H1 (cell line): Measurements from ENCODE around the gene DISC1. TPM values are rescaled to one million over a fixed set of nuclear protein-coding genes. Genes with fewer than 3 reads are reported as not detected.

Experiments
- MAFK ChIP-seq: IDR thresholded peaks from 2 replicates; pipeline ENCODE4 v1.6.1; 2012; ENCODE audit warnings: low read depth, mild to moderate bottlenecking, improper control_type of control experiment, low read length
- POU5F1 ChIP-seq: IDR thresholded peaks from 2 replicates; pipeline ENCODE4 v1.6.1; 2011; ENCODE audit warnings: low read depth, mild to moderate bottlenecking, low read length, moderate library complexity
- SRF ChIP-seq: IDR thresholded peaks from 2 replicates; pipeline ENCODE4 v1.6.1; 2011; ENCODE audit warnings: mild to moderate bottlenecking, low read depth, low read length, moderate library complexity
- TAF1 ChIP-seq: IDR thresholded peaks from 2 replicates; pipeline ENCODE4 v1.6.1; 2011; ENCODE audit warnings: mild to moderate bottlenecking, low read depth, low read length
- polyA plus RNA-seq, 7 experiments: library from polyadenylated mRNA; depleted of rRNA in 3 of 7; stranded (reverse) in 5 of 7; unstranded in 2 of 7; fragments of >200 nt in 5 of 7; fragments of 200-250 nt in 2 of 7; gene quantifications; 1 replicate in 5 of 7; 2 replicates in 1 of 7; 4 replicates in 1 of 7; pipeline versions ENCODE4 v1.2.1 to v1.2.3, GENCODE V29; 2011 to 2013; ENCODE audit warnings: missing spikeins in 2 of 7, mixed read lengths in 2 of 7
- total RNA-seq: library from RNA; stranded (reverse); fragmentation: NEBNext Ultra II Directional; extraction: Animal tissue kit (Norgen Biotek cat#: 25700); gene quantifications from 2 replicates; pipeline ENCODE4 v1.2.1, GENCODE V29; 2021

The DISC1 gene
- total and polyA plus RNA-seq, 2 of the 8 experiments (the other 6 are each of a cell fraction or from before 2014, with no cell fraction given): 1.1 to 3.5 TPM

GRCh38 chr1:231684356-231685244, 58.0 kb downstream of the DISC1 start (continued):
- TF ChIP-seq SRF (no peak), POU5F1 (no peak), MAFK (no peak), TAF1 (no peak)
- TF ChIP-seq, all 59 proteins: peak for 0
